A673 (cell line): ENCODE results near the gene DOCK1. TPM values are rescaled to one million over a fixed set of nuclear protein-coding genes. Genes with fewer than 3 reads are reported as not detected.

Source experiments
- BruUV-seq: library from RNA; stranded (reverse); fragments of 400-500 nt; replicated peaks from 2 replicates; lab custom pipeline; 2021; lab: Mats Ljungman, UMichigan
- CTCF ChIA-PET: fragments of 300-600 bp; sonication (Branson Sonifier 250); formaldehyde crosslinking; loops from one replicate; lab custom pipeline; 2022; ENCODE audit warnings: antibody characterized with exemption; lab: Charles Lee
- POLR2A ChIA-PET: fragments of 300-600 bp; sonication (Branson Sonifier 250); formaldehyde crosslinking; loops from one replicate; lab custom pipeline; 2022; ENCODE audit warnings: antibody characterized with exemption; ENCODE audit not compliant: low non-redundant PET; lab: Charles Lee
- DNase-seq: peaks from one replicate; pipeline ENCODE4 v3.0.0-alpha.2; 2015; ENCODE audit warnings: low spot score
- H3K27ac ChIP-seq: fragments of 200-600 bp; sonication (generic); 2 replicates; pipeline ENCODE4 v1.5.1; 2016; ENCODE audit warnings: mixed run types, low read depth, mild to moderate bottlenecking, mixed read lengths, antibody characterized with exemption, low read length; ENCODE audit not compliant: poor library complexity, severe bottlenecking
- H3K27me3 ChIP-seq: fragments of 200-600 bp; sonication (generic); replicated peaks from 2 replicates; pipeline ENCODE4 v1.6.1; 2017; ENCODE audit warnings: mixed run types, low read depth, mild to moderate bottlenecking, mixed read lengths, antibody characterized with exemption, low read length; ENCODE audit not compliant: insufficient read depth, poor library complexity
- H3K36me3 ChIP-seq: fragments of 200-600 bp; sonication (generic); 2 replicates; pipeline ENCODE4 v1.6.1; 2016; ENCODE audit warnings: mixed run types, mild to moderate bottlenecking, mixed read lengths, antibody characterized with exemption, low read length; ENCODE audit not compliant: insufficient read depth, poor library complexity, severe bottlenecking
- H3K4me1 ChIP-seq: fragments of 200-600 bp; sonication (generic); 2 replicates; pipeline ENCODE4 v1.6.1; 2017; ENCODE audit warnings: mixed run types, mild to moderate bottlenecking, mixed read lengths, antibody characterized with exemption, low read length; ENCODE audit not compliant: insufficient read depth, poor library complexity, severe bottlenecking
- H3K4me3 ChIP-seq: fragments of 200-600 bp; sonication (generic); 2 replicates; pipeline ENCODE4 v1.5.1; 2016; ENCODE audit warnings: low read depth, mixed run types, mild to moderate bottlenecking, mixed read lengths, low read length; ENCODE audit not compliant: poor library complexity, severe bottlenecking
- H3K9me3 ChIP-seq: fragments of 200-600 bp; sonication (generic); 2 replicates; pipeline ENCODE4 v1.6.1; 2016; ENCODE audit warnings: mixed run types, low read depth, mild to moderate bottlenecking, mixed read lengths, antibody characterized with exemption, low read length; ENCODE audit not compliant: poor library complexity, severe bottlenecking
- CTCF ChIP-seq: fragments of 300-800, 200-600 bp; sonication (generic); conservative IDR thresholded peaks from 2 replicates; pipeline ENCODE4 v1.5.1; 2017; ENCODE audit warnings: low read depth, mild to moderate bottlenecking, antibody characterized with exemption, low read length, moderate library complexity, mixed read lengths
- EZH2 ChIP-seq: fragments of 200-600 bp; sonication (generic); IDR thresholded peaks from 2 replicates; pipeline ENCODE4 v1.6.1; 2017; ENCODE audit warnings: borderline replicate concordance, low read depth, mild to moderate bottlenecking, mixed read lengths, antibody characterized with exemption, low read length; ENCODE audit not compliant: poor library complexity, severe bottlenecking
- intact Hi-C: fragments of 100-400 bp; cut with micrococcal nuclease; formaldehyde crosslinking; loops from one replicate; pipeline ENCODE4 v1.10.0; 2022; ENCODE audit not compliant: unreplicated experiment
- total RNA-seq: library from RNA; stranded (reverse); gene quantifications from 2 replicates; pipeline ENCODE4 v1.2.3, GENCODE V29; 2021

DOCK1 gene
- total RNA-seq, 1 experiment from 2014 or later: 30.7 TPM

GRCh38 chr10:127158662-127159061, 253.4 kb downstream of the DOCK1 start:
- Histone ChIP-seq H3K4me3 (no peak overlapping the region), H3K27ac (no peak overlapping the region), H3K4me1 (peaks cover 11% of the 10 kb centered on the region), H3K36me3 (no peaks in the 10 kb centered on the region), H3K9me3 (no peaks in the 10 kb centered on the region), H3K27me3 (no peaks in the 10 kb centered on the region)
- TF ChIP-seq EZH2 (no peak), CTCF (no peak)
- CTCF ChIA-PET: no interaction called here
- no TSS peak for BruUV-seq
- POLR2A ChIA-PET: no interaction called here
- DNase-seq: no peak
- intact Hi-C loops: no loop called here

DNA sequence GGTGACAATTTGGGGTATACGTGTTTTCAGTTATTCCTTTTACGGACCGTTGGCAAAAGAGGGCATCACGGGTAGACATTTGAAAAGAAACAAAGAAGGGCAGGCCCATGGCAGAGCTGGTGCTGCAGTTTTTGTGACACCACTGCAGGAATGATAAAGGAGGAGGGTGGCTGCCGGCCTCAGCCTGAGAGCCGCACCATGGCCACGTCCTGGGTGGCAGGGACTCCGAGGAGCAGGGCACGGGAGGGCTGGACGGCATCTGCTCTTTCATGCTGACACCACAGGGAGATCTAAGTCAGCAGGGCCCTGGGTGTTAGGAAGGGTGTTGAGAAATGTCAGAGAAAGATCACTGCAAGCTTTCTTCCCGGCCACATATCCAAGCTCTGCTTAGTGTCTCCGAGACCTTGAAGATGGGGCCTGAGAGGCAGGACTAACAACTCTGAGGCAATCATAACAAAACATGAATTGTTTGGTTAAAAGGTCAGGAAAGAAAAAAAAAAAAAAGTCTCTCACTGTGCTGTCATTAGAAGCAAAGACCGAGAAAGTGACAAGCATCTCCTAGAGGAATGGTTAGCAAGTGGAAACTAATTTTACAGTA, 254.5 kb downstream of the DOCK1 start:
- no TSS peak for BruUV-seq
- TF ChIP-seq EZH2 (no peak), CTCF (no peak)
- no peak overlapping the region for H3K27ac ChIP-seq
- no peaks in the 10 kb centered on the region for H3K36me3 ChIP-seq
- ChIA-PET CTCF (no interaction called here), POLR2A (no interaction called here)
- no peaks in the 10 kb centered on the region for H3K9me3 ChIP-seq
- peaks cover 11% of the 10 kb centered on the region for H3K4me1 ChIP-seq
- H3K27me3 ChIP-seq: no peaks in the 10 kb centered on the region
- intact Hi-C loops: no loop called here
- DNase-seq: no peak
- no peak overlapping the region for H3K4me3 ChIP-seq

DNA sequence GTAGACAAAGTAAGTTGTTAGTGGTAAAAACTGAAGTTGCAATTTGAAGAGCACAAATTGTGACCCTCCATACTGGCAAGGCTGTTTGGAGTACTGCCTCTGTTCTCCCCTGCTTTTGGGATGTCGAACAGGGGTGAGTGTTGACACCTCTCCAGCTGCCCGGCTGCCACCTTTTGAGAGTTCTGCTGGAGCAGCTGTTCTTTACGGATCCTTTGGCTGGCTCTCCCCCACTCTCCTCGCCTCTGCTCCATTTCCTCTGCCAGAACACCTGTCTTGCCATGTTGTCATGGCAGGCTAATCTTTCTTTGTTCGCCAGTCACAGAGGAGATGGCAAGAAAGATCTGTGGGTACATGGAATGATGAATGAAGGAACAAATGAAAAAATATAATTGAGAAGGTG, 256.3 kb downstream of the DOCK1 start:
- H3K36me3 ChIP-seq: no peaks in the 10 kb centered on the region
- no peak overlapping the region for H3K4me3 ChIP-seq
- DNase-seq: no peak
- H3K4me1 ChIP-seq: peaks cover 11% of the 10 kb centered on the region
- H3K9me3 ChIP-seq: no peaks in the 10 kb centered on the region
- no TSS peak for BruUV-seq
- TF ChIP-seq EZH2 (no peak), CTCF (no peak)
- intact Hi-C loops: no loop called here
- POLR2A ChIA-PET: no interaction called here
- H3K27me3 ChIP-seq: no peaks in the 10 kb centered on the region
- CTCF ChIA-PET: no interaction called here
- H3K27ac ChIP-seq: no peak overlapping the region
